ENCODE measurements around the gene KDM4B. TPM values are rescaled to one million over a fixed set of nuclear protein-coding genes. Genes with fewer than 3 reads are reported as not detected.

KDM4B gene
- total and polyA plus RNA-seq, 4 donors: 3.2 to 19.7 (median 12.9) TPM

- DNase-seq (ENCODE audit: low spot score): no peak
- TF ChIP-seq, protein P1, sequence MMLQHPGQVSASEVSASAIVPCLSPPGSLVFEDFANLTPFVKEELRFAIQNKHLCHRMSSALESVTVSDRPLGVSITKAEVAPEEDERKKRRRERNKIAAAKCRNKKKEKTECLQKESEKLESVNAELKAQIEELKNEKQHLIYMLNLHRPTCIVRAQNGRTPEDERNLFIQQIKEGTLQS (IDR thresholded peaks at IDR 0.05): no peak
- TF ChIP-seq, protein P2, sequence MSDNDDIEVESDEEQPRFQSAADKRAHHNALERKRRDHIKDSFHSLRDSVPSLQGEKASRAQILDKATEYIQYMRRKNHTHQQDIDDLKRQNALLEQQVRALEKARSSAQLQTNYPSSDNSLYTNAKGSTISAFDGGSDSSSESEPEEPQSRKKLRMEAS (IDR thresholded peaks at IDR 0.05): no peak
- TF ChIP-seq ZBTB33 (IDR thresholded peaks at IDR 0.05) (no peak), FOXA1 (IDR thresholded peaks at IDR 0.05) (no peak), YY1 (IDR thresholded peaks at IDR 0.05) (no peak), NR2F2 (IDR thresholded peaks at IDR 0.05) (no peak), GABPA (IDR thresholded peaks at IDR 0.05 in 1 of 2, conservative IDR thresholded peaks at IDR 0.05 in 1 of 2) (no peak), EGR1 (IDR thresholded peaks at IDR 0.05; ENCODE audit: low read depth in 2 of 2) (no peak)
- 76% methylated on average over 19 of the region's 19 CpGs for WGBS
- Histone ChIP-seq H3K36me3 (ENCODE audit: control insufficient read depth in 4 of 4, insufficient read depth in 3 of 4, low read depth in 1 of 4, low read length in 3 of 4) (peaks cover 0 to 17% (median 3%) of the 10 kb centered on the region in 4 donors), H3K4me3 (ENCODE audit: low read depth in 1 of 3, low read length in 3 of 3) (no peak overlapping the region), H3K27ac (ENCODE audit: low read depth in 1 of 2, low read length in 2 of 2) (no peak overlapping the region), H3K4me1 (ENCODE audit: control insufficient read depth in 4 of 4, insufficient read depth in 4 of 4, low read length in 3 of 4) (peaks cover 0 to 8% (median 3%) of the 10 kb centered on the region in 4 donors), H3K27me3 (ENCODE audit: control insufficient read depth in 4 of 4, insufficient read depth in 4 of 4, low read length in 3 of 4) (no peaks in the 10 kb centered on the region), H3K9ac (ENCODE audit: low read depth in 1 of 2, low read length in 2 of 2) (no peak overlapping the region), H3K9me3 (ENCODE audit: control insufficient read depth in 4 of 4, low read length in 3 of 4) (no peaks in the 10 kb centered on the region)
These were observed 77.6 kb downstream of the KDM4B start for GRCh38 chr19:5046339-5047039.

- WGBS: 95% methylated on average over 39 of the region's 39 CpGs
- TF ChIP-seq JUND (IDR thresholded peaks at IDR 0.05) (no peak), SP1 (IDR thresholded peaks at IDR 0.05) (no peak), EGR1 (IDR thresholded peaks at IDR 0.05; ENCODE audit: low read depth in 2 of 2) (no peak), HNF4G (IDR thresholded peaks at IDR 0.05) (no peak), RAD21 (IDR thresholded peaks at IDR 0.05) (no peak), CTCF (IDR thresholded peaks at IDR 0.05; ENCODE audit: low read depth, low read length, missing input control) (no peak), HNF4A (conservative IDR thresholded peaks at IDR 0.05) (no peak), YY1 (IDR thresholded peaks at IDR 0.05) (no peak)
- TF ChIP-seq, protein P1 (IDR thresholded peaks at IDR 0.05): no peak
- TF ChIP-seq, protein P2 (IDR thresholded peaks at IDR 0.05): no peak
- no peak overlapping the region for H3K9ac ChIP-seq (ENCODE audit: low read depth in 1 of 2, low read length in 2 of 2)
- no peak for DNase-seq (ENCODE audit: low spot score)
- no peaks in the 10 kb centered on the region for H3K27me3 ChIP-seq (ENCODE audit: control insufficient read depth in 4 of 4, insufficient read depth in 4 of 4, low read length in 3 of 4)
- no peaks in the 10 kb centered on the region for H3K9me3 ChIP-seq (ENCODE audit: control insufficient read depth in 4 of 4, low read length in 3 of 4)
- H3K27ac ChIP-seq (ENCODE audit: low read depth in 1 of 2, low read length in 2 of 2): no peak overlapping the region
- H3K36me3 ChIP-seq (ENCODE audit: control insufficient read depth in 4 of 4, insufficient read depth in 3 of 4, low read depth in 1 of 4, low read length in 3 of 4): peaks cover 0 to 16% (median 3%) of the 10 kb centered on the region in 4 donors
- H3K4me1 ChIP-seq (ENCODE audit: control insufficient read depth in 4 of 4, insufficient read depth in 4 of 4, low read length in 3 of 4): peaks cover 0 to 8% (median 3%) of the 10 kb centered on the region in 4 donors
- H3K4me3 ChIP-seq (ENCODE audit: low read depth in 1 of 3, low read length in 3 of 3): no peak overlapping the region
These were observed 78.5 kb downstream of the KDM4B start for GRCh38 chr19:5047251-5047935.
